ENCODE data around the gene AGPAT4. TPM values are rescaled to one million over a fixed set of nuclear protein-coding genes. Genes with fewer than 3 reads are reported as not detected.

Gene AGPAT4
- total RNA-seq, 1 experiment from 2014 or later = 0.07 TPM

- BruUV-seq (replicated peaks) = no TSS peak
- no peaks in the 10 kb centered on the region for H3K4me1 ChIP-seq (replicated peaks; ENCODE audit: insufficient read depth)
- H3K4me2 ChIP-seq = no peak overlapping the region
- H3K79me2 ChIP-seq (ENCODE audit: low read depth) = no peaks in the 10 kb centered on the region
- no peaks in the 10 kb centered on the region for H3F3A ChIP-seq (ENCODE audit: insufficient read depth, low read depth)
- H2AFZ ChIP-seq = no peak overlapping the region
- TF ChIP-seq EZH2 (IDR thresholded peaks at IDR 0.05; ENCODE audit: low read depth) (no peak), CTCF (conservative IDR thresholded peaks at IDR 0.05) (no peak)
- no peaks in the 10 kb centered on the region for H3K27me3 ChIP-seq (ENCODE audit: insufficient read depth, low read depth)
- H4K20me1 ChIP-seq (ENCODE audit: insufficient read depth) = no peaks in the 10 kb centered on the region
- no peaks in the 10 kb centered on the region for H3K9me3 ChIP-seq (ENCODE audit: insufficient read depth, low read depth)
- ChIA-PET POLR2A (ENCODE audit: unreplicated experiment) (no interaction called here), CTCF (no interaction called here)
- intact Hi-C loops (cut with micrococcal nuclease; ENCODE audit: unreplicated experiment) = no loop called here
- DNase-seq = no peak
- H3K4me3 ChIP-seq = no peak overlapping the region
- H3K9me2 ChIP-seq (ENCODE audit: insufficient read depth) = no peaks in the 10 kb centered on the region; the same call in 1 of the 2 replicates
- H3K27ac ChIP-seq = no peak overlapping the region
- H3K36me3 ChIP-seq (ENCODE audit: low read depth) = no peaks in the 10 kb centered on the region
These were observed 158.4 kb downstream of the AGPAT4 start for GRCh38 chr6:161115468-161115867.

GRCh38 chr6:161111261-161111660 is 162.6 kb downstream of the AGPAT4 start:
- TF ChIP-seq CTCF (conservative IDR thresholded peaks at IDR 0.05) = no peak
- no peak for TF ChIP-seq EZH2 (IDR thresholded peaks at IDR 0.05; ENCODE audit: low read depth)
- no peak overlapping the region for H2AFZ ChIP-seq
- H3K9me3 ChIP-seq (ENCODE audit: insufficient read depth, low read depth) = no peaks in the 10 kb centered on the region
- intact Hi-C loops (cut with micrococcal nuclease; ENCODE audit: unreplicated experiment) = no loop called here
- POLR2A ChIA-PET (ENCODE audit: unreplicated experiment) = no interaction called here
- no TSS peak for BruUV-seq (replicated peaks)
- no peaks in the 10 kb centered on the region for H3F3A ChIP-seq (ENCODE audit: insufficient read depth, low read depth)
- H3K79me2 ChIP-seq (ENCODE audit: low read depth) = no peaks in the 10 kb centered on the region
- no peaks in the 10 kb centered on the region for H4K20me1 ChIP-seq (ENCODE audit: insufficient read depth)
- no peak for DNase-seq
- H3K27me3 ChIP-seq (ENCODE audit: insufficient read depth, low read depth) = no peaks in the 10 kb centered on the region
- no peak overlapping the region for H3K4me2 ChIP-seq
- H3K27ac ChIP-seq = no peak overlapping the region
- peaks cover 4% of the 10 kb centered on the region; the same call in 1 of the 2 replicates for H3K36me3 ChIP-seq (ENCODE audit: low read depth)
- H3K4me1 ChIP-seq (replicated peaks; ENCODE audit: insufficient read depth) = no peaks in the 10 kb centered on the region
- no peaks in the 10 kb centered on the region for H3K9me2 ChIP-seq (ENCODE audit: insufficient read depth)
- H3K4me3 ChIP-seq = no peak overlapping the region
- CTCF ChIA-PET = no interaction called here

- Histone ChIP-seq H3K79me2 (ENCODE audit: low read depth) (no peaks in the 10 kb centered on the region), H4K20me1 (ENCODE audit: insufficient read depth) (no peaks in the 10 kb centered on the region), H3F3A (ENCODE audit: insufficient read depth, low read depth) (no peaks in the 10 kb centered on the region), H3K9me2 (ENCODE audit: insufficient read depth) (no peaks in the 10 kb centered on the region), H3K4me2 (no peak overlapping the region), H3K4me1 (replicated peaks; ENCODE audit: insufficient read depth) (peaks cover 4% of the 10 kb centered on the region), H2AFZ (no peak overlapping the region), H3K27ac (no peak overlapping the region), H3K27me3 (ENCODE audit: insufficient read depth, low read depth) (no peaks in the 10 kb centered on the region), H3K9me3 (ENCODE audit: insufficient read depth, low read depth) (no peaks in the 10 kb centered on the region), H3K36me3 (ENCODE audit: low read depth) (peaks cover 4% of the 10 kb centered on the region; the same call in 1 of the 2 replicates), H3K4me3 (no peak overlapping the region)
- no peak for DNase-seq
- POLR2A ChIA-PET (ENCODE audit: unreplicated experiment) = no interaction called here
- BruUV-seq (replicated peaks) = no TSS peak
- no peak for TF ChIP-seq EZH2 (IDR thresholded peaks at IDR 0.05; ENCODE audit: low read depth)
- CTCF ChIA-PET = no interaction called here
- intact Hi-C loops (cut with micrococcal nuclease; ENCODE audit: unreplicated experiment) = no loop called here
These were observed 163.7 kb downstream of the AGPAT4 start for GRCh38 chr6:161110028-161110779.
